Stimulated activated CD8-positive, alpha-beta memory T cell treated with anti-CD3 and anti-CD28 coated beads, Interleukin-4, amount 100 ng/mL, for 1 hour (primary cell): ENCODE data around the gene LRRC3C.
A peak's percentile ranks its signal among the peaks of the same experiment; 100 is the strongest.
"Not testable (repeated sequence)": the region's sequence is repeated elsewhere in the genome, so short reads cannot be mapped to it uniquely, and the experiment has no call there.

Experiments
- DNase-seq, 2 donors: peaks; one replicate each; pipeline ENCODE4 v3.0.0-alpha.2; 2020; ENCODE audit warnings: low read depth in 2 of 2, low spot score in 1 of 2

Gene LRRC3C, protein sequence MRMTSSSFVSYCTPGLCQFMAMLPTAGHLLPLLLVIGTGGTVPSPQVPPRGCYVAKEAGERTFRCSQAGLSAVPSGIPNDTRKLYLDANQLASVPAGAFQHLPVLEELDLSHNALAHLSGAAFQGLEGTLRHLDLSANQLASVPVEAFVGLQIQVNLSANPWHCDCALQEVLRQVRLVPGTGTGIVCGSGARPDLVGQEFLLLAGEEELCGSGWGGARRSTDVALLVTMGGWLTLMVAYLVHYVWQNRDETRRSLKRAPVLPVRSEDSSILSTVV

DNA sequence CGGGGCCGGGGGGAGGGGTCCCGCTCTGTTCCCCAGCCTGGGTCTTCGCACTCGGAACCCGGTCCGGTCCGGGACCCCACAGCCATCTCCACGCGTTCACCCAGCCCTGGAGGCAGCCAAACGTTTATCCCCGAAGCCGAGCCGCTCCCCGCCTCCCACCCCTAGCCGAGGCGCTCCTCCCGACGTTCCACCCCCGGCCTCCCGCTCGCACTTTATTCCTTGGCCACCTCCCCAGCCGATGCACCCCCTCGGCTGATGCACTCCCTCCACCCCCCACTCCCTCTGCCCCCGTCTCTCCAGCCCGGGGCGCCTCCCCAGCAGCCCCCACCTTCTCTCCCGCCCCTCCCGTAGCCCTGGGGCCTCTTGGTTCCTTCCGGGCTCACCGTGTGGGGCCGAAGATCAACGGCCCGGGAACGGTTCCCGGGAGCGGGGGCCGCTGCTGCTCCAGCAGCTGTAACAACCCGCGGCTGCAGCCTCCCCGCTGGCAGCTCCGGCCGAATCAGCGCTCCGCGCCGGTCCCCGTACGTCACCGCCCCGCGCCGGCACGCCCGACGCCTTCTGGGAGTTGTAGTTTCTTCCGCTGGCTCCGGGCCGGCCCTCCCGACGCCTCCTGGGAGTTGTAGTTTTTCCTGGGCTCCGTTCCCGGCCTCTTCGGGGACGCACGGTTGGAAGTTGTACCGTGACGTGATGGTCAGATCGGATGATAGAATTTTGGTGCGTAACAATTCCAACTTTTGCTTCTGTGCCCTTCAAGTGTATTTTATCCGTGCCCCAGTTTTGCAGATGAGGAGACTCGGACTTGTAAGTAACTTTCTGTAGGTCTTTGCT, at the start of gene LRRC3C, which contains the start of gene ORMDL3:
TSS of gene LRRC3C (plus strand) at position 632 of the 828 bp plus-strand sequence. CDS start 13,792 bp downstream, outside the sequence.
TSS of gene ORMDL3 (minus strand) at position 501 of the 828 bp plus-strand sequence. CDS start 3,398 bp downstream, outside the sequence.
- peak; percentile 68 to 83 for DNase-seq

- DNase-seq, result not testable (repeated sequence)
Observed at GRCh38 chr17:39886102-39886501, 41.4 kb upstream of the LRRC3C start.

- no peak for DNase-seq
Observed at GRCh38 chr17:39887078-39887477, 40.5 kb upstream of the LRRC3C start.

GRCh38 chr17:39889200-39889599, 38.3 kb upstream of the LRRC3C start:
- no peak for DNase-seq

DNA sequence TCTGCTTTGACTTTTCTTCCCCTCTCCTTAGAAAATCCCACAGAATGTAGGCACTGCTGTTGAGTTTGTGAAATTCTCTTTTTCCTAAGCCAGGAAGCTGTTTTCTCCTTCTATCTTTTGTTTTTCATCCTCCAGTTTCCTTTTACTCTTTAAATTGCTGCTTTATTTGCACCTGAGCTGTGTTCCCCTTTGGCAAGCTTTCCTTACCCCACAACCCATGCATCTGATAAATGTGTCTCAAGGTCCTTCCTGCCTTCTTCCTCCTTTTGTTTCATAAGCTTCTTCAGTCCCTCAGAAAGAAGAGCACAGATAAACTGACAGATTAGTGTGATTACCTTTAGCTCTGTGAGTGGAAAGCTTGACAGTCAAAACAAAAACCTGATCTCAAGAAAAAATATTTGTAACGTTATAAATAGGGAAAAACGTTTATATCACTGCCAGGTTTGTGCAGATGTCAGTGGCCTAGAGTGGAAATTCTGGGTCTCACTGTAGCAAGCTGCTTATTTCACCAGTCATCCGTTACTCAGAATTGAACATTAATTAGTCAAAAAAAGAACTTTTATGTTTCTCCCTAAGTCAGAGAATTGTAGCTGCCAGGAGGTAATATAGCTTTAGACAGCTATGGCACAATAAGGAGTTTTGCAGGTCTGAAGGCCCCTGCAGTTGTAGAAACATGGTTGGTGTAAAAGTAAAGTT, 32.7 kb upstream of the LRRC3C start:
- no peak for DNase-seq

GRCh38 chr17:39898088-39898487, 29.4 kb upstream of the LRRC3C start:
- no peak for DNase-seq

DNA sequence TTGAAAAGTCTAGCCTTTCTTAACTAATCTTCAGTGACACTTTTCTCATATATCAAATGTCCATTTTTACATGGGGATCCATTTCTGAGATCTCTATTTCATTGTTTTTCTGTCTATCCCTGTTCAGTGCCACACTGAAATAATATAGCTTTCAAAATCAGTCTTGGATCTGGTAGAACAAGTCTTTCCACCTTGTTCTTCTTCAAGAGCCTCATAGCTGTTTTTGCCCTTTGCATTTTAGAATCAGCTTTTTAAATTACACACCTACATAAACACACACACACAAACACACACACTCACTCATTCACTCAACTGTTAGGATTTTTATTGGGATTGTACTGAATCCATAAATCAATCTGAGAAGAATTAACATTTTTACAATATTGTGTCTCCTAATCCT, 28.3 kb upstream of the LRRC3C start:
- DNase-seq, result no peak

DNA sequence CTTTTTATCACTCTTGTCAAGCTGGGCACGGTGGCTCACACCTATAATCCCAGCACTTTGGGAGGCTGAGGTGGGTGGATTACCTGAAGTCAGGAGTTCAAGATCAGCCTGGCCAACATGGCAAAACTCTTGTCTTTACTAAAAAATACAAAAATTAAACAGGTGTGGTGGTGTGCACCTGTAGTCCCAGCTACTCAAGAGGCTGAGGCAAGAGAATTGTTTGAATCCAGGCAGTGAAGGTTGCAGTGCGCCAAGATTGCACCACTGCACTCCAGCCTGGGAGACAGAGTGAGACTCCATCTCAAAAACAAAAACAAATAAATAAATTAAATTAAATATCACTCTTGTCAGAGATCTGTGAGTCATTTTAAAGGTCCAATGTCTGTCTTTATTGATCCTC, 25.5 kb upstream of the LRRC3C start:
- not testable (repeated sequence) for DNase-seq

DNA sequence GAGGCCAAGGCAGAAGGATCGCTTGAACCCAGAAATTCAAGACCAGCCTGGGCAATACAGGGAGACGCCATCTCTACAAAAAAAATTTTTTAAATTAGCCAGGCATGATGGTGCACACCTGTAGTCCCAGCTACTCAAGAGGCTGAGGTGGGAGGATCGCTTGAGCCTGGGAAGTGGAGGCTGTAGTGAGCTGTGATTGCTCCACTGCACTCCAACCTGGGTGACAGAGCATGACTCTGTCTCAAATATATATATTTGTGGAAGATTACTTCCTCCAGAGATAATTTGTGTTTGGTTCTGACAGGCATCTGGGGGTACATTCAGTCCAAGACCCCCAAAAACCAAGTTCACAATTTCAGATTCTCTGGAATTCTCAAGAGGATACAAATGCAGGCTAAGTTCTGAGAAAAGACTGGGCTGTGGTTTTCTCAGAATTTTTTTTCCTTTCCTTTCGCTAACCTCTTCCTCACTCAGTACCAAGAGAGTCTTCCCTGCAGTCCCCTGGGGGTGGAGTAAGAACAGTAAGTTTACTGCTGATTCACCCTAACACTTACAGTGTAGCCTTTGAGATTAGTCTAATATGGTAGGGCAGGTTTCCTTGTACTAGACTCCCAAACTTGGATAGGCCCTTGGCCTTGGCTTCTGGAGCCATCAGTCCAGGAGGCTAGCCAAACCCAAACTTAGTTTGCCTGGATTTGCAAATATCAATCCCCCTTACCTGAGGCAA, 24.2 kb upstream of the LRRC3C start:
- DNase-seq, result no peak

GRCh38 chr17:39904990-39905288, 22.6 kb upstream of the LRRC3C start:
- no peak for DNase-seq

DNA sequence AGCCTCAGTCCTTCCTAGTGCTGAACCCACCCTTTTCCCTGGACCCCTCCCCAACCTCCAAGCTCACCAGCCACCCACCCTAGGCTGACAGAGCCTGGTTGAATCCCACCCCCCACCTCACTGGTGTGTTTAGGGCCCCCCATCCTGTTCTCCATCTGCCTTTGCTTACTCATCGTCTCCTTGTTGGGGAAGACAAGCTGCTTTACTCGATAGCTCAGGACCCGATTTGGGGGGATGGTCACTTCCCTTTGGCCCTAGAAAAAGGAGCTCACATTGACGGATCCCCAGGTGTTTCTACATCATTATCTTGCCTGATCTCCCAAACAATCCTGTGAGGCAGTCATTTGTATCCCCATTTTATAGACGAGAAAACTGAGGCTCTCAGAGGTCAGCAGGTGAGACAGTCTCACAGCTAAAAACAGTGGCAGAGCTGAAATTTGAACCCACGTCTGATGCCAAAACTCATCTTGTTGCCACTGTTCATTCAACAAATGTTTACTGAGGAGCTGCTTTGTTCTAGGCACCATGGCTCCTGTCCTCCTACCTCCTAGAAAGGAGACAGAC, 18.7 kb upstream of the LRRC3C start:
- no peak for DNase-seq

- DNase-seq, result no peak
Observed at GRCh38 chr17:39913989-39914388, 13.5 kb upstream of the LRRC3C start.

DNA sequence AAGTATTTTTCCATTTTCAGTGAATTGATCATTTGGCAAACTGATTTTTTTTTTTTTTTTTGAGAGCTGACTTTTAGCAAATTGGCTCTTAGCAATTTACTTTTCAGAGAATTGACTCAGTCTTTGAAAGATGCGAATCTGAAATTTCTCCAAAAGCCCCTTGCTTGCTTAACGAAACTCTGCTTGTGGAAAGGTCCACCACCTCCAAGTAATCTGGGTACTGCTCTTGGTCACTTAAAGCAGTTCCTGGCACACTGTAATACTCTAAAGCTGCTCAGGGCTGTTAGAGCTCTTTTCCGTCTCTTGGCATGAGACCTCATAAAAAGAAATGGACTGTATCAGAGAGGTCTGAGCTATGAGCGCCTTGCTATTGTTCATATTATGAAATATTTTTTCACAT, 12.0 kb upstream of the LRRC3C start:
- no peak for DNase-seq

DNA sequence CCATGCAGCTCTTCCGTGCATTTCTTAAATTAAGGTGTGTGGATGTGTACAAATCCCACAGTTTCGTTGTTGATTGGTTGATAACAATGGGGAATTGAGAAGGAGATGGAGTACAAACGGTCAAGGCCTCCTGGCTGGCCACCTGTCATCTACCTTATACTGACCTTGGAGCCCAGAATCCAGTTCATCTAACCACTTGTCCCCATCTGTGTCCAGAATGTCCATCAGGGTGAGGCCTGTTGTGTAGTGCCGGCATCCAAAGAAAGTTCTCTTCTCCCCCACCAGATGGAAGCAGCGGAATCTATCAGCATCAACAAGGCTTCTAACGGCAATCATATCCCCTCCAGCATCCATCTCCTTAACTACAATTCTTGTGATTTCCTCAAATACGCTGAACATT, 10.6 kb upstream of the LRRC3C start:
- no peak for DNase-seq

DNA sequence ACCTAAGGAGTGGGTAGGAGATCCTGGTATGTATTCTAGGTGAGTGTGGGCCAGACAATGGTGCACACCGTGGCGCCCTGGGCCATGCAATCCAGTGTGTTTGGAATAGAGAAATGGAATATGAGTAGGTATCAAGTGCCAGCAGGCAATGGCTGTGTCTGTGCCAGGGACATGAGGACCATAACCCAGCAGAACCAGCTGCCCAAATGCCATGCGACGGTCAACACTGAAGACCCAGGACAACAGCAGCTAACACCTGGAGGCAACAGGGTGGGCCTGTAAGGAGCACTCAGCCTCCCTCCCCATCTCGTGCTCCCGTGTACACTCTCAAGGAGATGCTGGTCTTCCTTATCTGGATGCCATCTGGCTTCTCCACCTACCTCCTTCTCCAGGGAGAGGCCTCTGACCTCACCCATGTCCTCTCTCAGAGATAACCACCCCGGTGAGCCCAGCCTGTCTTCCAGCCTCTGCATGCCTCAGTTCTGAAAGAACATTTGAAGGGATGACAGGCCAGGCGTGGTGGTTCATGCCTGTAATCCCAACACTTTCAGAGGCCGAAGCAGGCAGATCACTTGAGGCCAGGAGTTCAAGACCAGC, 8.3 kb upstream of the LRRC3C start:
- no peak for DNase-seq

- DNase-seq, result no peak
Observed at GRCh38 chr17:39920218-39921210, 7.0 kb upstream of the LRRC3C start.

DNA sequence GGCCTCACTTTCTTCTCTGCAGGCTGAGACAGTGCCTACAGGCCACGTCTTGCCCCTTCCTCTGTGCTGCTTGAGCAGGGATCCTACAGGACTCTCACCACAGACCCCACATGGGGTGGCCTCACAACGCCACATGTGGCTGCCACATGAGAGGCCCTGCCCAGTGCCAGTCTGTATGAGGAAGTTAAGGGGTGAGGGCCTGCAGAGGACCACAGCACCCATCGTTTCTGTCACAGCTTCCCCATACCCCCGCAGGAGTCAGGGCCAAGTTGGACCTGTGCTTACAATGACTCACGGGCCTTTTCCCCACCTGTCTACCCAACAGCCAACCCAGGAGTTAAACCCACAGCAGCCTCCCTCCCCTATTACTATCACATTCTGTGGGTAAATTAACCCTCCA, 6.2 kb upstream of the LRRC3C start:
- no peak for DNase-seq

DNA sequence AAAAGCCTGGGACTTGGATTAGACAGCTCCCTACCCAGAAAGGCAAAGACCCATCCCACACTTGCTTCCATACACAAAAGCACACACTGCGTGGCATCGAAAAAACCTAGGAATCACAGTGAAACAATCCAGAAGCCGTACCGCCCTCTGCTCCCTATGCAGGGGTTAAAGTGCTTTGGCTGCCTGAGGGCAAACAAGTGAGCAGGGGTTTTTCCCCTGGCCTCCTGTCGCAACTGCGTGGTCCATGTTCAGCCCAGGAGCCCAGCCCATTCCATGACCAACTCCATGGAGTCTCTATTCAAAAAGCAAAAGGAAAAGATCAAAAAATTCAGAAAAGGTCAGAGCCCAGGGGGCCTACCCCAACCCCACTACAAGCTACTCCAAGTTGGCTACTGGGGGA, 5.5 kb upstream of the LRRC3C start:
- DNase-seq, result no peak

- no peak for DNase-seq
Observed at GRCh38 chr17:39923230-39923629, 4.3 kb upstream of the LRRC3C start.
